NB4 (cell line): ENCODE data around the gene DSG3.

ENCODE experiments used
- DNase-seq: peaks from one replicate; pipeline ENCODE4 v3.0.0; 2010; ENCODE audit warnings: low read depth
- H3K4me3 ChIP-seq: one replicate; pipeline ENCODE4 v1.5.1; 2011; ENCODE audit warnings: mild to moderate bottlenecking, low read depth, low read length, moderate library complexity
- MYC ChIP-seq: IDR thresholded peaks from 2 replicates; pipeline ENCODE4 v1.6.1; 2011; ENCODE audit warnings: low read depth, low read length
- POLR2A ChIP-seq: IDR thresholded peaks from 2 replicates; pipeline ENCODE4 v1.6.1; 2011; ENCODE audit warnings: mild to moderate bottlenecking; ENCODE audit not compliant: insufficient read length; ENCODE audit errors: extremely low read depth
- TF ChIP-seq, protein P1 (sequence below): IDR thresholded peaks from one replicate; pipeline ENCODE4 v1.5.1; 2012; ENCODE audit warnings: low read depth, low read length
- TF ChIP-seq, protein P2 (sequence below): IDR thresholded peaks from 2 replicates; pipeline ENCODE4 v1.6.1; 2011; ENCODE audit warnings: low read depth, low read length

Gene DSG3

DNA sequence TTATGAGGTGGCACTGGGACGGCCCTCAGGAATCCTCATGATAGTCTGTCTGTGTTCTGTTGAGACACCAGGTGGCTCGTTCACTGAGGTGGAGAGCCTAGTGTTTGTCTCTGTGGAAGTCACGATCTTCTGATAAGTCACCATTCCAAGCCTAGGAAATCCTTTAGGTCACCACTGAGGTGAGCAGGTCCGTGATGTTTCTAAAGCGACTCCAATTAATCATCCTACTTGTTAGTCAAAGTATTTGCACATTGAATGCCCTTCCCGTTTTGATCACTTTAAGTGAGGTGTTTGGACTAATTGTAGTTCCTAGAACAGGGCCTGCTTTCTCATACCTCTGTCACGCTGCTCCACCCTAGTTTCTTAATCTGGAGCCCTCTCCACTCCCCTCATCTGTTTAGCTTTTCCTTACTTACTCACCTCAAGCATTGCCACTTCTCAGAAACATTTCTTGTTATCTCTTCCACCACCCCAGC lies 28.0 kb upstream of the DSG3 start:
- DNase-seq, result no peak
- H3K4me3 ChIP-seq, result no peak overlapping the region
- TF ChIP-seq MYC (no peak), POLR2A (no peak)
- TF ChIP-seq, protein P1, sequence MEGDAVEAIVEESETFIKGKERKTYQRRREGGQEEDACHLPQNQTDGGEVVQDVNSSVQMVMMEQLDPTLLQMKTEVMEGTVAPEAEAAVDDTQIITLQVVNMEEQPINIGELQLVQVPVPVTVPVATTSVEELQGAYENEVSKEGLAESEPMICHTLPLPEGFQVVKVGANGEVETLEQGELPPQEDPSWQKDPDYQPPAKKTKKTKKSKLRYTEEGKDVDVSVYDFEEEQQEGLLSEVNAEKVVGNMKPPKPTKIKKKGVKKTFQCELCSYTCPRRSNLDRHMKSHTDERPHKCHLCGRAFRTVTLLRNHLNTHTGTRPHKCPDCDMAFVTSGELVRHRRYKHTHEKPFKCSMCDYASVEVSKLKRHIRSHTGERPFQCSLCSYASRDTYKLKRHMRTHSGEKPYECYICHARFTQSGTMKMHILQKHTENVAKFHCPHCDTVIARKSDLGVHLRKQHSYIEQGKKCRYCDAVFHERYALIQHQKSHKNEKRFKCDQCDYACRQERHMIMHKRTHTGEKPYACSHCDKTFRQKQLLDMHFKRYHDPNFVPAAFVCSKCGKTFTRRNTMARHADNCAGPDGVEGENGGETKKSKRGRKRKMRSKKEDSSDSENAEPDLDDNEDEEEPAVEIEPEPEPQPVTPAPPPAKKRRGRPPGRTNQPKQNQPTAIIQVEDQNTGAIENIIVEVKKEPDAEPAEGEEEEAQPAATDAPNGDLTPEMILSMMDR, result no peak
- TF ChIP-seq, protein P2, sequence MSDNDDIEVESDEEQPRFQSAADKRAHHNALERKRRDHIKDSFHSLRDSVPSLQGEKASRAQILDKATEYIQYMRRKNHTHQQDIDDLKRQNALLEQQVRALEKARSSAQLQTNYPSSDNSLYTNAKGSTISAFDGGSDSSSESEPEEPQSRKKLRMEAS, result no peak

DNA sequence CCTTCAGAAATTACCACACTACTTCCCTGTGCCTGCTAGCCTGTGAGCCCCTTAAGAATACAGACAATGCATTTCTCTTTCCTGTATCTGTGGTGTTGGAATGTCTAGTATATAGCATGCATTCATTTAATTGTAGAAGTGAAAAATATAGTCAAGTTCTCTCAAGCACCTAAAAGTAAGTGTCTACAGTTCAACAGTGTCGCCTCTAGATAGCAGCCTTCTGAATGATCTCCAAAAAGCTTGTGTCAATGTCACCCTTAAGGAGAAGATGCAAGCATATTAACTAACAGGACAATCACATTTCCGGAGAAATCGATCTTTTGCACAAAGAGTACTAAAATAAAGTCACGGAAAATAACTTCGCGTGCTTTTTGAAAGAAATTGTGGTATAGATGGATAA lies 27.5 kb upstream of the DSG3 start:
- TF ChIP-seq, protein P2, result no peak
- TF ChIP-seq, protein P1, result no peak
- TF ChIP-seq POLR2A (no peak), MYC (no peak)
- no peak for DNase-seq
- H3K4me3 ChIP-seq, result no peak overlapping the region

DNA sequence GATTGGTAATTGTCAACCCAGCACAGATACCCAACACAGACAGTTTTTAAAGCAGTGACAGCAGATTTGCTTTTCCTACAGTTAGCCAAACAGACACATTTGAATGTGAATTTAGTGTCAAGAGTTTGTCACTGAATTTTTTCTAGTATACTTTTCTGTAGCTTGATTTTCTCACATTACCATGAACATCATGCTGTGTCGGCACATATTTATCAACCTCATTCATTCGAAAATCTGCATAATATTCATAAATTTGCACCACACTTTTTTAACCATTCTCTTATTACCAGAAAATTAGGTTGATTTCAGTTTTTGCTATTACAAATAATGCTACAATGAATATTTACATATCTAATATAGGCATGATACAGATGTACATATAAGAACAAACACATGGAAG lies 27.0 kb upstream of the DSG3 start:
- DNase-seq, result no peak
- no peak overlapping the region for H3K4me3 ChIP-seq
- no peak for TF ChIP-seq MYC
- TF ChIP-seq, protein P2, result no peak
- TF ChIP-seq POLR2A, result no peak
- TF ChIP-seq, protein P1, result no peak

DNA sequence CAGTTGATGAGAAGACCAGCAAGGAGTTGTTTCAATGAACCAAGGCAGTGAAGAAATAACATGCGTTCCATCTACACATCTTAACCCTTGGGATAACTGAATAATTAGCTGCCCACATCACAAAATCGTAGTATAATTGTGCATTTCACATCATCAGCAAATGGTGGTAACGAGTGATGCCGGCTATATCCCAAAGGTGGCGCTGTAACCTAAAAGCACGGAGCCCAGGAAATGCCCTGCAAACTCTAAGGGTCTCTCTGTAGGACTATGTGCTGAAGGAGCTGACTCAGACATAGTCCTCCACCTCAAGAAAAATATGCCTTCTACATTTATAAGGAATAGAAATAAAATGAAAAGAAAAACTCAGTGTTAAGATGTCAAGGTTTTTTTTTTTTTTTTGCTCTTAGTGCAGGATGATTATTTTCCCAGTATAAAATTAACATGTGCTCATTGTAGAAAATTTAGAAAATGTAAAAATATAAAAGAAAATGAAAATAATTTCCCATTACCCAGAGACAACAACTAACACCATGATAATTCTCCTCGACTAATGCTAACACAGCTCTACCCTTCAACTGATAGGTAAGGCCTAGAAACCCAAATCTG lies 23.1 kb upstream of the DSG3 start:
- TF ChIP-seq, protein P2, result no peak
- TF ChIP-seq, protein P1, result peak; percentile 85
- no peak overlapping the region for H3K4me3 ChIP-seq

DNA sequence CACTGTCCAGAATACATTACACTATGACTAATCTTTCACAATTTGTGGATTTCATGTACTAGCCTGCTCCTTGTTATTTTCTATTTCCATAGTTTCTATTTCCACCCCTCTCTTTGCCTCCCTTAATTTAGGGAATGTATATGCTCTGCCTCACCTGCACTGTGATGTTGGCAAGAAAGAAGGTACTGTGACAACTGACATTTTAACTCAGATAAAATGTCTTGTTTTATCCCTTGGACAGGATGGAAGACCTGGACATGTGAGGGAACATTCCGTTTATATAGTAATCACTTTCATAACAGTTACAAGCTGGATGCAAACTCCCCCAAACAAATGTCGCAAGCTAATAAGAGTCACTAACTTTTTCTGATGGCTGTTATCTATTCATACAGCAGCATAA lies 21.5 kb upstream of the DSG3 start:
- TF ChIP-seq MYC, result no peak
- TF ChIP-seq, protein P1, result no peak
- TF ChIP-seq POLR2A, result no peak
- TF ChIP-seq, protein P2, result no peak
- DNase-seq, result no peak

More for the DNA sequence above, 23.1 kb upstream of the DSG3 start:
- DNase-seq, result peak; percentile 63

More for the DNA sequence above, 21.5 kb upstream of the DSG3 start:
- H3K4me3 ChIP-seq, result no peak overlapping the region
